ENCODE measurements around the gene ULK3.

The ULK3 gene

DNA sequence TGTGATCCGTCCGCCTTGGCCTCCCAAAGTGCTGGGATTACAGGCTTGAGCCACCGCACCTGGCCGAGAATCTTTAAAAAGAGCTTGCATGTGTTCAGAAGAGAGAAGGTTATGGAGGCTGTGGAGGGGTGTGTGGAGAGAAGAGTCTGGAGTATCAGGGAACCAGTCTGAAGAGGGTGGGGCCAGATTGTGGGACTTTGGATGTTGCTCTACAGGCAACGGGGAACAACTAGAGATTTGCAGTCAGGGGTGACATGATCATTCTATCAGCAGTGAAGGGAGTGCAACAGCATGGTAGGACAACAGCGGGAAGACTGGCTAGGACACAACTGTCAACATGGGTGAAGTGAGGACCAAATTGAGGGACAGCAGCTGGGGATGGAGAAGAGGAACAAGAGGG is 21.3 kb upstream of the ULK3 start:
- no peak overlapping the region for H3K27ac ChIP-seq

DNA sequence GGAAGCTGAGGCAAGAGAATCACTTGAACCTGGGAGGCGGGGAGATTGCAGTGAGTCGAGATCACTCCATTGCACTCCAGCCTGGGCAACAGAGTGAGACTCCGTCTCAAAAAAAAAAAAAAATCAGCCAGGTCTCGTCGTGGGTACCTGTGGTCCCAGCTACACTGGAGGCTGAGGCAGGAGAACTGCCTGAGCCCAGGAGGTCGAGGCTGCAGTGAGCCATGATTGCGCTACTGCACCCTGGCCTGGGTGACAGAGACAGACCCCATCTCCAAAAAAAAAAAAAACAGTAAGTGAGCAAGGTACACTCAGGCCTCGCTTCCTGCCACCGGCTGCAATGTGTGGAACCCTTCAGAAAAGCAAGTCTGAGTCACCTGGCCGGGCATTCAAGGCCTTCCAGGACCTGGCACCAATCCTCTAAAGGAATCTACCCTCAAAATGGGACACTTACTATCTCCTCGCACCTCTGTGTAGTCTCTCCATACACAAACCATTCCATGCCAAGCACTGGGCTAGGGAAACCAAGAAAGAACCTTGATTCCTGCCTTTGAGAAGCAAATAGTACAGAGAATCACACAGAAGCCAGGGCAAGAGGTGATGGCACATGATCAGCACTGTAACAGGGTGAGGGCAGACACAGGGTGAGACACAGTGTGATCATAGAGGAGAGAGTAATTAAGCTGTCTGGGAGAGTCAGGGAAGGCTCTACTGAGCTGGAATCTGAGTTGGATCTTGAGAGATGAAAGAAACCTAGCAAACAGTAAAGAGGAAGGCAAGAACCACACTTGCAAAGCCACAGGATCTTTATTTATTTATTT is 20.5 kb upstream of the ULK3 start:
- in situ Hi-C loops (cut with HindIII; ENCODE audit: low pct_ligation_motif_present, low sequenced_read_pairs), result no loop called here
- TF ChIP-seq CTCF (IDR thresholded peaks at IDR 0.05; ENCODE audit: low read depth, low read length, missing control alignments), result no peak
- peaks cover 2% of the 10 kb centered on the region for H3K36me3 ChIP-seq (replicated peaks)
- no peaks in the 10 kb centered on the region for H3K27me3 ChIP-seq (replicated peaks)
- no peak overlapping the region for H3K27ac ChIP-seq
- DNase-seq, result no peak
- H3K4me3 ChIP-seq (ENCODE audit: low read depth, low read length), result no peak overlapping the region

More for the DNA sequence above, 21.3 kb upstream of the ULK3 start:
- H3K4me3 ChIP-seq (ENCODE audit: low read depth, low read length), result no peak overlapping the region
- TF ChIP-seq CTCF (IDR thresholded peaks at IDR 0.05; ENCODE audit: low read depth, low read length, missing control alignments), result no peak
- no peak for DNase-seq
- H3K36me3 ChIP-seq (replicated peaks), result peaks cover 2% of the 10 kb centered on the region
- no peaks in the 10 kb centered on the region for H3K27me3 ChIP-seq (replicated peaks)
- in situ Hi-C loops (cut with HindIII; ENCODE audit: low pct_ligation_motif_present, low sequenced_read_pairs), result no loop called here

GRCh38 chr15:74858369-74858740 is 15.4 kb upstream of the ULK3 start:
- Histone ChIP-seq H3K27ac (no peak overlapping the region), H3K36me3 (replicated peaks) (no peaks in the 10 kb centered on the region), H3K27me3 (replicated peaks) (no peaks in the 10 kb centered on the region), H3K4me3 (ENCODE audit: low read depth, low read length) (no peak overlapping the region)
- no peak for DNase-seq
- no peak for TF ChIP-seq CTCF (IDR thresholded peaks at IDR 0.05; ENCODE audit: low read depth, low read length, missing control alignments)
- in situ Hi-C loops (cut with HindIII; ENCODE audit: low pct_ligation_motif_present, low sequenced_read_pairs), result no loop called here

DNA sequence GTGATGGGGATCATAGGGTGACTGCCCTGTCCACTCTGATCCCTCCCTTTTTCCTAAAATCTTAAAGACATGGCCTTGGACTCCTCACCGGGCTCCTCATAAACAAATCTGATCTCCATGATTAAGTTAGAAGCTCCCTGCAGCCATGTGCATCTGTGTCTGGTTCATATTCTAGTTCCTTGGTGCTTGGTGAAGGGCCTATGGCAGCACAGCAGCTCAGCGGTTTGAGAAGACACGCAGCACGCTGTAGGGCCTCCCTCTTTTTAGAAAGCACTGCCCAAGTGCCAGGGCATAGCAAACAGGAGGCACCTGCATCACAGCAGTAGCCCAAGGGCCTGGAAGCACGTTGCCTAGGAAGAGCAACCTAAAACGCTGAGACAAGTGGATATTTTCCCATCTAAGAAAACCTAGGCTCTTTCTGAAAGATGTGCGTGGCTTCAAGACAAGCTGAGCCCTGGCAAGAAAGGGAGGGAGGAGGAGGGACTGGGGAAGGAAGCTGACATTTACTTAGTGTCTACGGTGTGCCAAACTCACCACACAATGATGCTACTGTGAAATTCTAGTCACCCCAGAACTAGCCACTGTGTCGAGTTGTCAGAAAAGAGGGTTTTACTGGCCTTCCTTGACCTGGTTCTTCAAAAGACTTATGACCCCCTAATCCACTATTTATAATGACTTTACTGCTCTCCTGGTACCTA is 14.9 kb upstream of the ULK3 start:
- TF ChIP-seq CTCF (IDR thresholded peaks at IDR 0.05; ENCODE audit: low read depth, low read length, missing control alignments), result no peak
- peaks cover 3% of the 10 kb centered on the region for H3K36me3 ChIP-seq (replicated peaks)
- no peak for DNase-seq
- H3K27ac ChIP-seq, result no peak overlapping the region
- H3K4me3 ChIP-seq (ENCODE audit: low read depth, low read length), result no peak overlapping the region
- in situ Hi-C loops (cut with HindIII; ENCODE audit: low pct_ligation_motif_present, low sequenced_read_pairs), result no loop called here
- no peaks in the 10 kb centered on the region for H3K27me3 ChIP-seq (replicated peaks)

DNA sequence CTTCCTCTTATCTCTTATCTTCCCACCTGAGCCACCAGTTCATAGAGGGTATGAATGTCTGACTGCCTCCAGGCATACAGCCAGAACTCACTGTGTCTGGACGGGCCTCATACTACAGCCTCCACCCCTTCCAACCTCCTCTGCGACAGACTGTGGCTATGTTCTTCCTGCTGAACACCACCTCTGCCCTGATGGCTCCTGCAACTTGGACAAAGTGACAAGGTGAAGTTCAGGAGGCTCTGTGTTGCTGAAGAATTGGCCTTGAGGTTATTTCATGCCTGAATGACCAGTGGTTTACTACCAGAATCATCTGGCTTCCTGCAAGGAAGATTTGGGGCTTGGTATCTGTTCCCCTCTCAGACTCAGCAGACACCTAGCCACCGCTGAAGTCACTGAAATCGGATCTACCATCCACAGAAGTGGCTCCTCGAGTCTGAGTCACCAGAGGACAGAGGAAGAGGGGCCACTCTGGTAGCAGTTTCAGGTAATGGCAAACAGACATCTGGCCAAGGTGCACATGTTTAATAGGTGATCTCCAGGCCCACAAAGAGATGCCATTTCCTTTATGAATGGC is 14.2 kb upstream of the ULK3 start:
- H3K27me3 ChIP-seq (replicated peaks), result no peaks in the 10 kb centered on the region
- in situ Hi-C loops (cut with HindIII; ENCODE audit: low pct_ligation_motif_present, low sequenced_read_pairs), result no loop called here
- TF ChIP-seq CTCF (IDR thresholded peaks at IDR 0.05; ENCODE audit: low read depth, low read length, missing control alignments), result no peak
- no peak overlapping the region for H3K27ac ChIP-seq
- H3K36me3 ChIP-seq (replicated peaks), result peaks cover 5% of the 10 kb centered on the region
- no peak overlapping the region for H3K4me3 ChIP-seq (ENCODE audit: low read depth, low read length)
- DNase-seq, result no peak

Measured in brain microvascular endothelial cell (primary cell).